Inflammatory macrophage (primary cell): ENCODE results near the gene TEX10.

Source experiments
- DNase-seq, 2 donors: peaks; one replicate each; pipeline ENCODE4 v3.0.0-alpha.2; 2020 to 2022

The TEX10 gene

DNA sequence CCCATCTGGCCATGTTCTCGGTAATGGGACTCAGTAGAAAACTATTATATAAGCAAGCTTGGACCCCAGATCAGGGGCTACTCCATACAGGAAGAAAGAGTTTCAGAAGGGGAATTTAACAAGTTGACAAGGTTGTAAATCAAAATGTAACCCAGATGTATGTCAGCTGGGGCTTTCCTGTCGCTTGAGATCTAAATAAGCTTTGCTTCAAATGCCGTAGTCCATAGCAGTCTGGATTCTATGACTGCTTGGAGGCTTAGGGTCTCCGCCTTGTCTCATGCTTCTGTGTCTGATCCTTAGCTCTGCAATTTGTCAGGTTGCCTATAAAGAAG, 70.4 kb downstream of the TEX10 start:
- no peak for DNase-seq

- DNase-seq = no peak
Measured at GRCh38 chr9:100281676-100282387, 70.9 kb downstream of the TEX10 start.

DNA sequence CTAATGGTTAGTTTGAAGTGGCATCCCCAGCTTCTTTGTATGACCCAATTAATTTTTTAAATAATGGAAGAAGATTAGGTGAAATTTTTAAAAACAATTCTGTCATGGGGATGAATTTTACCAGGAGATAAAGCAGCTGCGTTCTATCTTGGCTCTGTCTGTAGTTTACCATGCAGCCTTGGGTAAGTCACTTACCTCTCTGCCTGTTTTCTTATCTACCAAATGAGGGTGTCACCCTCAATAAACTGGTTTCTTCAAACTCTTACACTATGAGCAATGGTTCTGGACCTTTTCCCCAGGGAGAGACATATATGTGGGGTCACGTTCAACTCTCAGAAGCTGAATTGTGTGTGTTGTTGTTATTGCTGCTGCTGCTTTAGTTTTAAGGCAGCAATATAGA, 71.7 kb downstream of the TEX10 start:
- no peak for DNase-seq

GRCh38 chr9:100277166-100277979, 75.4 kb downstream of the TEX10 start:
- no peak for DNase-seq

DNA sequence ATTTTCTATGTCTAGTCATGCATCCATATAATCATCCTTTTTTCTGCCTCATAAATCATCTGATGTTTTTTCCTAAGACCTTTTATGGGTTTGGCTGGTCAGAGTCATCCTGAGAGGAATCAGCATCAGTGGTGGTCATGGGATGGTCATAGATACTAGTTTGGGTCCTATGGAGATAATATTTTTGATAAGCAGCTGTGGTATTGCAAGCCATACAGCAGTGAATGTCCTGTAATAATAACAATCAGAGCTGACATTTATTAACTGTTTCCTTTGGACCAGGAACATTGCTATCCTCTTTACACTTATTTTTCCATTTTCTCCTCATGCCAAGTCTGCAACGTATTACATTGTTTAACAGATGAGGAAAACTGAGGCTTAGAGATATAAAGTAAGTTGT, 83.1 kb downstream of the TEX10 start:
- DNase-seq = no peak

DNA sequence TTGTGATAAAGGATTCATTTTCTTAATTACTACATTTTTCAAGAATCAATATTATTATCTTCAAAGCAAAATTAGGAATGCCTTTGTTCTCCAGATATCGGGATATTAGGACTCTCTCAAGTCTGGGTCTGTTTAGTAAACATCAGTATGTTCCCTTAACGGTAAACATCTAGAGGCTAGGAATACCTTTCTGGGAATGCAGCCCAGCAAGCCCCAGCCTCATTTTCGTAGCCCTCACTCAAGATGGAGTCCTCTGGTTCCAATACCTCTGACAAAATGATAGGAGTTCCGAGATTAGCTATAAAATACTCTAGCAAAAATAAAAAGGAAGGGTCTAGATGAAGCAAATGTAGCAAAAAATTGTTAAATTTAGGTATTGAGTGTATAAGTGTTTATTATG, 84.5 kb downstream of the TEX10 start:
- DNase-seq = no peak

GRCh38 chr9:100267211-100267610, 85.5 kb downstream of the TEX10 start:
- no peak for DNase-seq
